Activated naive CD8-positive, alpha-beta T cell (primary cell): Measurements from ENCODE around the gene LCOR.

ENCODE experiments used
- H3K27ac Mint-ChIP-seq: one replicate; pipeline ENCODE4 v1.8.0; 2021; ENCODE audit warnings: mixed read lengths
- H3K27me3 Mint-ChIP-seq: one replicate; pipeline ENCODE4 v1.8.0; 2021; ENCODE audit warnings: mixed read lengths
- H3K36me3 Mint-ChIP-seq: one replicate; pipeline ENCODE4 v1.8.0; 2021; ENCODE audit warnings: mixed read lengths
- H3K4me1 Mint-ChIP-seq: one replicate; pipeline ENCODE4 v1.8.0; 2021; ENCODE audit warnings: low read depth, mixed read lengths
- H3K4me3 Mint-ChIP-seq: one replicate; pipeline ENCODE4 v1.8.0; 2021; ENCODE audit warnings: mild to moderate bottlenecking, mixed read lengths
- H3K9me3 Mint-ChIP-seq: one replicate; pipeline ENCODE4 v1.8.0; 2021; ENCODE audit warnings: low read depth, mixed read lengths

Gene LCOR

DNA sequence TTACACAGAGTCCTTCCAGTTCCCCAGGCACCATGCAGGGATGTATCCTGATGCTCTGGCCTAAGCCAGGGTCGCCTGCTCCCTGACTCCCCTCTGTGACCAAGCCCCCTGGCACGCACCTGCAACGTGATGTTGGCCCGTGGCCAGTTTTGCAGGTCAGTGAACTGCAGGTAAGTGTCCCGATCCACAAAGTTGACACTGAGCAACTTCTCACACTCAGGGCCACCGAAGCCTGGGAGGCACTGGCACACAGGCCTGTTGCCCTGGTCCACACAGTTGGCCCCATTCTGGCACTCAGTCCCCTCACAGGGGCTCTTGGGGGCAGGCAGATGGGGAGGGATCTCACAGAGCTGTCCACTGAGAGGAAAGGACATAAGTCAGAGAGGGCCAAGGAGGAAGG, 174.3 kb downstream of the LCOR start:
- H3K4me3 Mint-ChIP-seq: no peak overlapping the region
- H3K9me3 Mint-ChIP-seq: peaks cover 15% of the 10 kb centered on the region
- no peak overlapping the region for H3K27ac Mint-ChIP-seq
- peaks cover 11% of the 10 kb centered on the region for H3K36me3 Mint-ChIP-seq
- H3K4me1 Mint-ChIP-seq: no peaks in the 10 kb centered on the region
- H3K27me3 Mint-ChIP-seq: peaks cover 5% of the 10 kb centered on the region

DNA sequence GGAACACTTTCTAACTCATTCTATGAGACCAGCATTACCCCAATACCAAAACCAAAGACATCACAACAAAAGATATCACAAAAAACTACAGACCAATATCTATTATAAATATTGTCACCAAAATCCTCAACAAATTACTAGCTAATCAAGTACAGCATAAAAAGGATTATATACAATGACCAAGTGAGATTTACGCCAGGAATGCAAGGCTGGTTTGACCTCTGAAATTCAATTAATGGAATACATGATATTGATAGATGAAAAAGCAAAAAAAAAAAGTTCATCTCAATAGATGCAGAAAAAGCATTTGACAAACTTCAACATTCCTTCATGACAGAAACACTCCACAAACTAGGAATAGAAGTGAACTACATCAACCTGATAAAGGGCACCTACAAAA, 175.3 kb downstream of the LCOR start:
- H3K27ac Mint-ChIP-seq: no peak overlapping the region
- H3K27me3 Mint-ChIP-seq: peaks cover 5% of the 10 kb centered on the region
- H3K36me3 Mint-ChIP-seq: peaks cover 11% of the 10 kb centered on the region
- peaks cover 15% of the 10 kb centered on the region for H3K9me3 Mint-ChIP-seq
- no peaks in the 10 kb centered on the region for H3K4me1 Mint-ChIP-seq
- no peak overlapping the region for H3K4me3 Mint-ChIP-seq

DNA sequence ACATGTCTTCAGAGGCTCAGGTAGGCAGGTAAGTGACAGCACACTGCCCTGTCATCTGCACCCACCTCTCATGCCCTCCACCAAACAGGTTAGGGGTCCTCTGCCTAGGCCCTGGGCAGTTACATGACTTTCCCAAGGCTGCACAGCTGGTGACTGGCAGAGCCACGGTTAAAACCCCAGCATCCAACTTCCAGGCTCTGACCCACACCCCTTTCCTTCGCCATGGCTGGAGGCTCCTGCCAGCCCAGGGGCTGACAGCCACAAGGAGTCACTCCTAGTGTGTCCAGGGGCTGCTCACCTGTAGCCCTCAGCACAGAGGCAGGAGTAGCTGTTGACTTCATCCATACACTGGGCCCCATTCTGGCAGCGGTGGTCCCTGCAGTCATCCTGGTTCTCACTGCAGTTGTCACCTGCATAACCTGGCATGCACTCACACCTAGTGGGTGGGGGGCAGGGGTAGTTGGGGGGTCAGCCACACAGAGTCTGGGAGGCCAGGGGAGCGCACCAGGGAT, 178.7 kb downstream of the LCOR start:
- no peak overlapping the region for H3K27ac Mint-ChIP-seq
- peaks cover 9% of the 10 kb centered on the region for H3K36me3 Mint-ChIP-seq
- H3K27me3 Mint-ChIP-seq: no peaks in the 10 kb centered on the region
- no peaks in the 10 kb centered on the region for H3K4me1 Mint-ChIP-seq
- H3K4me3 Mint-ChIP-seq: no peak overlapping the region
- peaks cover 11% of the 10 kb centered on the region for H3K9me3 Mint-ChIP-seq

- H3K9me3 Mint-ChIP-seq: peaks cover 11% of the 10 kb centered on the region
- no peaks in the 10 kb centered on the region for H3K4me1 Mint-ChIP-seq
- peaks cover 9% of the 10 kb centered on the region for H3K36me3 Mint-ChIP-seq
- no peak overlapping the region for H3K27ac Mint-ChIP-seq
- no peak overlapping the region for H3K4me3 Mint-ChIP-seq
- H3K27me3 Mint-ChIP-seq: no peaks in the 10 kb centered on the region
These were observed 179.3 kb downstream of the LCOR start for GRCh38 chr10:97011397-97011796.

GRCh38 chr10:97012470-97012869, 180.4 kb downstream of the LCOR start:
- Mint-ChIP-seq H3K9me3 (peaks cover 3% of the 10 kb centered on the region), H3K27ac (no peak overlapping the region), H3K27me3 (no peaks in the 10 kb centered on the region), H3K4me3 (no peak overlapping the region), H3K4me1 (peaks cover 9% of the 10 kb centered on the region), H3K36me3 (peaks cover 2% of the 10 kb centered on the region)

- Mint-ChIP-seq H3K9me3 (no peaks in the 10 kb centered on the region), H3K4me1 (peaks cover 9% of the 10 kb centered on the region), H3K36me3 (no peaks in the 10 kb centered on the region), H3K27me3 (no peaks in the 10 kb centered on the region), H3K4me3 (no peak overlapping the region), H3K27ac (no peak overlapping the region)
These were observed 181.5 kb downstream of the LCOR start for GRCh38 chr10:97013568-97013967.

DNA sequence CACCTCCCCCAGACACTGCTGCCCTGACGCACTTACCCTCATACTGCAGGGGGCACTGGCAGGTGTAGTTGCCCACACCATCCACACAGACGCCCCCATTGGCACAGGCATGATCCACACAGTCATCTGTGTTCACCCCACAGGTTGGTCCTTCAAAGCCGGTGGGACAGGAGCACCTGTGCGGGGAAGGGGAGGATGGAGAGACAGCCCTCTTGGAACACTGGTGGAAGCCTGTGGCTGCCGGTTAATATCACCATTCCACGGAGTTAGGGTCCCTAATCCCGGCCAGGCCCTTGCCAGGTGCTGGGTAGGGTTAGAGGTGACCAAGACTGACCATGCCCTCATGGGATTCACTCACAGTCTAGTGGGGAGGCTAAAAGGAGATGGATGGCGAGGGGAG, 181.9 kb downstream of the LCOR start:
- Mint-ChIP-seq H3K36me3 (no peaks in the 10 kb centered on the region), H3K27ac (no peak overlapping the region), H3K4me1 (peaks cover 9% of the 10 kb centered on the region), H3K27me3 (no peaks in the 10 kb centered on the region), H3K9me3 (no peaks in the 10 kb centered on the region), H3K4me3 (no peak overlapping the region)

DNA sequence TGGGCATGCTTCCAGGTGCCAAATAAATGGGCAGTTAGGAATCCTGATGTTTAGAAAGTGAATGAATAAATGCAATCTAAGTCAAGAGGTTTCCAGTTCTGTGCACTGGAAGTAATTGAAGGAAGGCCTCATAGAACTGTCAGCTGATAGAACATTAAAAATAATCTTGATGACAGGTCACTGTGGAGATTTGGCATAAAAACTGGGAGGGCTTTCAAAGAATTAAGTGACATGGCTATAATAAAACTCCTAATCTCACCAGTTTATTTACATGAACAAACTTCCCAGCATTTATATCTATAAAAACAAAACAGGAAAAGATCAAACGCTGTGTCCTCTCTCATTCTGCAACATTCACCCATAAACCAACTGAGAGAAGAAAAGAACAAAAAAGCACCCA, 183.1 kb downstream of the LCOR start:
- Mint-ChIP-seq H3K36me3 (no peaks in the 10 kb centered on the region), H3K4me1 (peaks cover 9% of the 10 kb centered on the region), H3K9me3 (no peaks in the 10 kb centered on the region), H3K27me3 (no peaks in the 10 kb centered on the region), H3K4me3 (no peak overlapping the region), H3K27ac (no peak overlapping the region)

- Mint-ChIP-seq H3K4me3 (no peak overlapping the region), H3K27me3 (no peaks in the 10 kb centered on the region), H3K9me3 (no peaks in the 10 kb centered on the region), H3K27ac (no peak overlapping the region), H3K36me3 (no peaks in the 10 kb centered on the region), H3K4me1 (peaks cover 9% of the 10 kb centered on the region)
These were observed 184.8 kb downstream of the LCOR start for GRCh38 chr10:97016728-97017473.

GRCh38 chr10:97017474-97017903, 185.4 kb downstream of the LCOR start:
- Mint-ChIP-seq H3K27ac (no peak overlapping the region), H3K27me3 (no peaks in the 10 kb centered on the region), H3K36me3 (no peaks in the 10 kb centered on the region), H3K9me3 (no peaks in the 10 kb centered on the region), H3K4me3 (no peak overlapping the region), H3K4me1 (peaks cover 9% of the 10 kb centered on the region)

- Mint-ChIP-seq H3K4me1 (peaks cover 9% of the 10 kb centered on the region), H3K4me3 (no peak overlapping the region), H3K27ac (no peak overlapping the region), H3K9me3 (no peaks in the 10 kb centered on the region), H3K36me3 (no peaks in the 10 kb centered on the region), H3K27me3 (no peaks in the 10 kb centered on the region)
These were observed 186.4 kb downstream of the LCOR start for GRCh38 chr10:97018251-97019212.

- Mint-ChIP-seq H3K27ac (no peak overlapping the region), H3K4me3 (no peak overlapping the region), H3K27me3 (no peaks in the 10 kb centered on the region), H3K4me1 (peaks cover 9% of the 10 kb centered on the region), H3K36me3 (no peaks in the 10 kb centered on the region), H3K9me3 (no peaks in the 10 kb centered on the region)
These were observed 187.2 kb downstream of the LCOR start for GRCh38 chr10:97019213-97019844.

DNA sequence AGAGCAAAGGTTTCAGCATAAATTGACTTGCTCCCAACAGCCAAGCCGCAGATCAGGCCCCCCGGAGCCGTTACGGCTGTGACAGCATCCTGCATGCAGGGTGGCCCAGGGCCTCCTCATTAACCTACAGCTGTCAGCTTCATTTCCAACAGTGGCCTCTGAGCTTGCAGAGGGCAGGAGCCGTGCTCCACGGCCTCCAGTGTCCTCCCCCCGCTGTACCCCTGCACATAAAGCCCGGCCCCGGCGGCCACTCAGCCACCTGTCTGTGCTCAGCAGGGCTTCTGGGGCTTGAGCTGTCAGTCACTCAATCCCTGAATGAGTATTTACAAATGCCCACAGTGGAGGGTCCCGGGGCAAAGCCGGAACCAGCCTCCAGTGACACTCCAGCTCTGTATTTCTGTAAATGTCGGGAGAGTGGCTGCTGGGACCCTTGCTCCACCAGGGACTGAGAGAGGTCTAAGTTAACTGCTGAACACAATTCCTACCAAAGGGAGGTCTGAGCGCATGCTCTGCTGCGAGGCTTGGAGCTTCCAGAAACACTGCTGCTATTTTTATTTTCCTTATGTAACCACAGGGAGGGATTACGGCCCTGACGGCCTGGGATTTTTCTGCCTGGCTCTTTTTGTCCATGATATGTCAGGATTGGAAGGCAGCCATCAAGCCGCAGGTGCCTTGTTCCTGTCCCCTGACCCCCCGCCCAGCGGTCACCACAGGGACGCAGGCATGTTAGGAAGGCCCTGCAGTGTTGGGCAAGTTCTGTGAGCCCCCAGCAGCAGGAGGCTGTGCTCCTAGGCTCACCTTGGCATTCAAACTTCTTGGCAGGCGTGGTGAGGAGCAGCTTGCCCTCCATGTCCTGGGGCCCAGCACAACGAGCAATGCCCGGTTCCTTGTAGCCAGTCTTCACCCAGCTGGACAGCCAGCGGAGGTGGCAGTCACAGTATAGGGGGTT, 188.6 kb downstream of the LCOR start:
- no peaks in the 10 kb centered on the region for H3K27me3 Mint-ChIP-seq
- H3K36me3 Mint-ChIP-seq: no peaks in the 10 kb centered on the region
- peaks cover 9% of the 10 kb centered on the region for H3K4me1 Mint-ChIP-seq
- H3K27ac Mint-ChIP-seq: no peak overlapping the region
- H3K4me3 Mint-ChIP-seq: no peak overlapping the region
- H3K9me3 Mint-ChIP-seq: no peaks in the 10 kb centered on the region

GRCh38 chr10:97022616-97023015, 190.5 kb downstream of the LCOR start:
- H3K27ac Mint-ChIP-seq: no peak overlapping the region
- H3K9me3 Mint-ChIP-seq: no peaks in the 10 kb centered on the region
- H3K4me1 Mint-ChIP-seq: no peaks in the 10 kb centered on the region
- no peak overlapping the region for H3K4me3 Mint-ChIP-seq
- no peaks in the 10 kb centered on the region for H3K27me3 Mint-ChIP-seq
- H3K36me3 Mint-ChIP-seq: no peaks in the 10 kb centered on the region
